Measurements from ENCODE around the gene DYNLRB1. TPM values are rescaled to one million over a fixed set of nuclear protein-coding genes. Genes with fewer than 3 reads are reported as not detected.
A peak's percentile ranks its signal among the peaks of the same experiment; 100 is the strongest.

The DYNLRB1 gene
- total and polyA plus RNA-seq, 10 of the 15 experiments (the other 5 are each of a cell fraction or from before 2014, with no cell fraction given): 87.9 to 313 (median 153) TPM

GRCh38 chr20:34516247-34517113, at the start of gene DYNLRB1 (continued):
- peak; percentile 59; the same call in 1 of the 3 replicates for TF ChIP-seq POU2F2 (IDR thresholded peaks at IDR 0.05; ENCODE audit: borderline replicate concordance, low read depth, low read length)
- no peak for TF ChIP-seq SMARCA5 (IDR thresholded peaks at IDR 0.05)
- no peak for TF ChIP-seq NBN (IDR thresholded peaks at IDR 0.05)
- no peak; the same call in 1 of the 2 replicates for TF ChIP-seq POLR2AphosphoS5 (IDR thresholded peaks at IDR 0.05; ENCODE audit: low read length)
- TF ChIP-seq, protein P1, sequence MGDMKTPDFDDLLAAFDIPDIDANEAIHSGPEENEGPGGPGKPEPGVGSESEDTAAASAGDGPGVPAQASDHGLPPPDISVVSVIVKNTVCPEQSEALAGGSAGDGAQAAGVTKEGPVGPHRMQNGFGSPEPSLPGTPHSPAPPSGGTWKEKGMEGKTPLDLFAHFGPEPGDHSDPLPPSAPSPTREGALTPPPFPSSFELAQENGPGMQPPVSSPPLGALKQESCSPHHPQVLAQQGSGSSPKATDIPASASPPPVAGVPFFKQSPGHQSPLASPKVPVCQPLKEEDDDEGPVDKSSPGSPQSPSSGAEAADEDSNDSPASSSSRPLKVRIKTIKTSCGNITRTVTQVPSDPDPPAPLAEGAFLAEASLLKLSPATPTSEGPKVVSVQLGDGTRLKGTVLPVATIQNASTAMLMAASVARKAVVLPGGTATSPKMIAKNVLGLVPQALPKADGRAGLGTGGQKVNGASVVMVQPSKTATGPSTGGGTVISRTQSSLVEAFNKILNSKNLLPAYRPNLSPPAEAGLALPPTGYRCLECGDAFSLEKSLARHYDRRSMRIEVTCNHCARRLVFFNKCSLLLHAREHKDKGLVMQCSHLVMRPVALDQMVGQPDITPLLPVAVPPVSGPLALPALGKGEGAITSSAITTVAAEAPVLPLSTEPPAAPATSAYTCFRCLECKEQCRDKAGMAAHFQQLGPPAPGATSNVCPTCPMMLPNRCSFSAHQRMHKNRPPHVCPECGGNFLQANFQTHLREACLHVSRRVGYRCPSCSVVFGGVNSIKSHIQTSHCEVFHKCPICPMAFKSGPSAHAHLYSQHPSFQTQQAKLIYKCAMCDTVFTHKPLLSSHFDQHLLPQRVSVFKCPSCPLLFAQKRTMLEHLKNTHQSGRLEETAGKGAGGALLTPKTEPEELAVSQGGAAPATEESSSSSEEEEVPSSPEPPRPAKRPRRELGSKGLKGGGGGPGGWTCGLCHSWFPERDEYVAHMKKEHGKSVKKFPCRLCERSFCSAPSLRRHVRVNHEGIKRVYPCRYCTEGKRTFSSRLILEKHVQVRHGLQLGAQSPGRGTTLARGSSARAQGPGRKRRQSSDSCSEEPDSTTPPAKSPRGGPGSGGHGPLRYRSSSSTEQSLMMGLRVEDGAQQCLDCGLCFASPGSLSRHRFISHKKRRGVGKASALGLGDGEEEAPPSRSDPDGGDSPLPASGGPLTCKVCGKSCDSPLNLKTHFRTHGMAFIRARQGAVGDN (IDR thresholded peaks at IDR 0.05): peak; percentile 35; the same call in 1 of the 2 replicates
- no peak for TF ChIP-seq EZH2 (IDR thresholded peaks at IDR 0.05; ENCODE audit: borderline replicate concordance, control insufficient read depth, low read depth, low read length)
- TF ChIP-seq SMAD5 (IDR thresholded peaks at IDR 0.05; ENCODE audit: low read depth): peak; percentile 80
- TF ChIP-seq, protein P2, sequence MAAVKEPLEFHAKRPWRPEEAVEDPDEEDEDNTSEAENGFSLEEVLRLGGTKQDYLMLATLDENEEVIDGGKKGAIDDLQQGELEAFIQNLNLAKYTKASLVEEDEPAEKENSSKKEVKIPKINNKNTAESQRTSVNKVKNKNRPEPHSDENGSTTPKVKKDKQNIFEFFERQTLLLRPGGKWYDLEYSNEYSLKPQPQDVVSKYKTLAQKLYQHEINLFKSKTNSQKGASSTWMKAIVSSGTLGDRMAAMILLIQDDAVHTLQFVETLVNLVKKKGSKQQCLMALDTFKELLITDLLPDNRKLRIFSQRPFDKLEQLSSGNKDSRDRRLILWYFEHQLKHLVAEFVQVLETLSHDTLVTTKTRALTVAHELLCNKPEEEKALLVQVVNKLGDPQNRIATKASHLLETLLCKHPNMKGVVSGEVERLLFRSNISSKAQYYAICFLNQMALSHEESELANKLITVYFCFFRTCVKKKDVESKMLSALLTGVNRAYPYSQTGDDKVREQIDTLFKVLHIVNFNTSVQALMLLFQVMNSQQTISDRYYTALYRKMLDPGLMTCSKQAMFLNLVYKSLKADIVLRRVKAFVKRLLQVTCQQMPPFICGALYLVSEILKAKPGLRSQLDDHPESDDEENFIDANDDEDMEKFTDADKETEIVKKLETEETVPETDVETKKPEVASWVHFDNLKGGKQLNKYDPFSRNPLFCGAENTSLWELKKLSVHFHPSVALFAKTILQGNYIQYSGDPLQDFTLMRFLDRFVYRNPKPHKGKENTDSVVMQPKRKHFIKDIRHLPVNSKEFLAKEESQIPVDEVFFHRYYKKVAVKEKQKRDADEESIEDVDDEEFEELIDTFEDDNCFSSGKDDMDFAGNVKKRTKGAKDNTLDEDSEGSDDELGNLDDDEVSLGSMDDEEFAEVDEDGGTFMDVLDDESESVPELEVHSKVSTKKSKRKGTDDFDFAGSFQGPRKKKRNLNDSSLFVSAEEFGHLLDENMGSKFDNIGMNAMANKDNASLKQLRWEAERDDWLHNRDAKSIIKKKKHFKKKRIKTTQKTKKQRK (IDR thresholded peaks at IDR 0.05; ENCODE audit: low read depth, low read length): no peak
